Measurements from ENCODE around the gene TNK1.

DNA sequence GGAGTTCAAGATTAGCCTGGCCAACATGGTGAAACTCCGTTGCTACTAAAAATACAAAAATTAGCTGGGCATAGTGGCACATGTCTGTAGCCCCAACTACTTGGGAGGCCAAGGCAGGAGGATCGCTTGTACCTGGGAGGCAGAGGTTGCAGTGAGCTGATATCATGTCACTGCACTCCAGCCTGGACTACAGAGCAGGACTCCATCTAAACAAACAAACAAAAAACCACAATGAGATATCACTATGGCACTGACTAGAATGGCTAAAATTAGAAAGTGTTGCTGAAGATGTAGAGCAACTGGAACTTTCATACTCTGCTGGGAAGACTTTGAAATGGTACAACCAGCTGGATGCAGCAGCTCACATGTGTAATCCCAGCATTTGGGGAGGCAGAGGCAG lies 6.5 kb upstream of the TNK1 start:
- TF ChIP-seq, protein P1, sequence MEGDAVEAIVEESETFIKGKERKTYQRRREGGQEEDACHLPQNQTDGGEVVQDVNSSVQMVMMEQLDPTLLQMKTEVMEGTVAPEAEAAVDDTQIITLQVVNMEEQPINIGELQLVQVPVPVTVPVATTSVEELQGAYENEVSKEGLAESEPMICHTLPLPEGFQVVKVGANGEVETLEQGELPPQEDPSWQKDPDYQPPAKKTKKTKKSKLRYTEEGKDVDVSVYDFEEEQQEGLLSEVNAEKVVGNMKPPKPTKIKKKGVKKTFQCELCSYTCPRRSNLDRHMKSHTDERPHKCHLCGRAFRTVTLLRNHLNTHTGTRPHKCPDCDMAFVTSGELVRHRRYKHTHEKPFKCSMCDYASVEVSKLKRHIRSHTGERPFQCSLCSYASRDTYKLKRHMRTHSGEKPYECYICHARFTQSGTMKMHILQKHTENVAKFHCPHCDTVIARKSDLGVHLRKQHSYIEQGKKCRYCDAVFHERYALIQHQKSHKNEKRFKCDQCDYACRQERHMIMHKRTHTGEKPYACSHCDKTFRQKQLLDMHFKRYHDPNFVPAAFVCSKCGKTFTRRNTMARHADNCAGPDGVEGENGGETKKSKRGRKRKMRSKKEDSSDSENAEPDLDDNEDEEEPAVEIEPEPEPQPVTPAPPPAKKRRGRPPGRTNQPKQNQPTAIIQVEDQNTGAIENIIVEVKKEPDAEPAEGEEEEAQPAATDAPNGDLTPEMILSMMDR (conservative IDR thresholded peaks at IDR 0.05; ENCODE audit: low read depth, low read length): no peak
- TF ChIP-seq EZH2 (IDR thresholded peaks at IDR 0.05; ENCODE audit: borderline replicate concordance, low read depth, low read length, poor library complexity, severe bottlenecking): no peak
